ENCODE measurements around the gene JAZF1.
A peak's percentile ranks its signal among the peaks of the same experiment; 100 is the strongest.

Gene JAZF1

DNA sequence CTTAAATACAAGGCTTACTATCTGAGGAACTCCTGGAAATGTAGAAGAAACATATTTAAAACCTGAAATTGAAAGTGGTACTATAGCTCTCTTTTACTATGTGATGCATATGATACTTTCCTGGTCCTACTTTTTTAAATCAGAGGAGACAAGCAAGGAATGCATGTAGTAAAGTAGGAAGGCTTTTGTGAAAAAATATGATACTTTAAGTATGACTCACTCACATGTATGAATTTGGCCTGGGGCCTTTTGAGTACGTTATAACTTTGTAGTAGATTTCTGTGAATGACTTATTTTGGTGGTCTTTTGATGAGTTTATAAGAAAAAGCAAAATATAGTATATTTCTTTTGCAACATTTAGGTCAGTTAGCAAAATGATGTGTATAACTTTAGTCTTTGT lies 386.8 kb downstream of the JAZF1 start:
- no peak for DNase-seq

DNA sequence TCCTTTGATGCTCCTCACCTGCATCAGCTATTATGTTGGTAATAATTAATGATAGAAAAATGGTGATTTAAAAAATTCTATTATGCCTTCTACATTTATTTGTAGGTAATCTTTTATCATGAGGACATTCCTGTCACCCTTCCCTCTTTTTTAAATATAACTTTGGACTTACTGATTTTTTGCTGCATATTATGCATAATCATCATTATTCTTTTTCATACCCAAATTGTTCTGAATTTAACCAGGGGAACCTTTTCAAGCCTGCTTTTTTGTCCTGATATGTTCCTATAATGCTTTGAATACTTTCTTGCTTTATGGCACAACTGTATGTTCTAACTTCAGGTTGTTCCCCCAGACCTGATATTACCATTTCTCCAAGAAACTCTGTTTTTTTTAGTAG lies 392.2 kb downstream of the JAZF1 start:
- DNase-seq: no peak

DNA sequence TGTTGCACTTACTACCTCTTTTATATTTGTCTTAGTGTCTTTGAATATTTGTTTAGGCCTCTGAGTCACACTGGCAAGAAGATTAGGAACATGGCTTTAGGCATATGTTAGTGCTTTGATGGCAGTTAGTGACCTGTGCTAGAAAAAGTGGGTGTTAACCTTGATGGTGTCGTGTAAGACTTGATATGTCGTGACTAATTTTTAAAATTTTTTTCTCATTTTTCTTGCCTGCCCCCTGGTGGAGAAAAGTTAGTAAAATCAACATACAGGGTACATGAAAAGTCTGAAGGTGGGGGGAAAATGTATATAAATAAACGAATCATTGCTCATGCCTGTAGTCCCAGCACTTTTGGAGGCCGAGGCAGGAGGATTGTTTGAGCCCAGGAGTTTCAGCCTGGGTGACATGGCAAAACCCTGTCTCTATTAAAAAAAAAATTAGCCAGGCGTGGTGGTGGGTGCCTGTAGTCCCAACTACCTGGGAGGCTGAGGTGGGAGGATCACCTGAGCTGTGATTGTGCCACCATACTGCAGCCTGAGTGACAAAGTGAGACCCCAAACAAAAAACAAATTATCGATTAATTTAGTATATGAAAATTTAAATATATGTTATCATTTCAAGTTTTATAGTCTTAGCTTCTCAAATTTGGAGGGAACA lies 396.1 kb downstream of the JAZF1 start:
- DNase-seq: peak; percentile 23 to 54

GRCh38 chr7:27782849-27783248 lies 397.7 kb downstream of the JAZF1 start:
- DNase-seq: no peak

- DNase-seq: no peak
These were observed 399.4 kb downstream of the JAZF1 start for GRCh38 chr7:27781188-27781587.

Measured in NCI-H446 (cell line).